CD4-positive, alpha-beta T cell treated with Interleukin-10 for 1 hour (primary cell): Measurements from ENCODE around the gene GSTO2.

ENCODE experiments used
- DNase-seq: peaks from one replicate; pipeline ENCODE4 v3.0.0-alpha.2; 2020

Gene GSTO2

GRCh38 chr10:104254493-104255310, 14.3 kb upstream of the GSTO2 start, which contains the start of gene GSTO1:
Gene GSTO1, plus strand, starts transcription at chr10:104254892. Its CDS starts 37 bp downstream, at chr10:104254929.
- peak; percentile 52 for DNase-seq

GRCh38 chr10:104255311-104255981, 13.5 kb upstream of the GSTO2 start:
- peak; percentile 30 for DNase-seq

- DNase-seq = peak; percentile 47
These were observed 12.5 kb upstream of the GSTO2 start for GRCh38 chr10:104256335-104256961.

- DNase-seq = no peak
These were observed 11.7 kb upstream of the GSTO2 start for GRCh38 chr10:104257235-104257634.

GRCh38 chr10:104258209-104258608, 10.8 kb upstream of the GSTO2 start:
- DNase-seq = no peak

- no peak for DNase-seq
These were observed 9.5 kb upstream of the GSTO2 start for GRCh38 chr10:104259456-104259855.

- no peak for DNase-seq
These were observed 8.8 kb upstream of the GSTO2 start for GRCh38 chr10:104259999-104260774.

- DNase-seq = no peak
These were observed 8.2 kb upstream of the GSTO2 start for GRCh38 chr10:104260775-104261115.

GRCh38 chr10:104262055-104262454, 6.9 kb upstream of the GSTO2 start:
- no peak for DNase-seq

- DNase-seq = no peak
These were observed 4.2 kb upstream of the GSTO2 start for GRCh38 chr10:104264783-104265182.

- no peak for DNase-seq
These were observed 1.1 kb upstream of the GSTO2 start for GRCh38 chr10:104267721-104268404.

- DNase-seq = no peak
These were observed 625 bp upstream of the GSTO2 start for GRCh38 chr10:104268405-104268712.

- DNase-seq = no peak
These were observed 4.3 kb downstream of the GSTO2 start for GRCh38 chr10:104273286-104273685.

GRCh38 chr10:104273899-104274575, 5.1 kb downstream of the GSTO2 start:
- DNase-seq = no peak

- peak; percentile 48 for DNase-seq
These were observed 6.1 kb downstream of the GSTO2 start for GRCh38 chr10:104274762-104275721.

GRCh38 chr10:104276192-104276591, 7.2 kb downstream of the GSTO2 start:
- DNase-seq = no peak

- DNase-seq = no peak
These were observed 8.8 kb downstream of the GSTO2 start for GRCh38 chr10:104277785-104278184.

GRCh38 chr10:104279550-104280259, 10.7 kb downstream of the GSTO2 start:
- DNase-seq = no peak

- no peak for DNase-seq
These were observed 12.7 kb downstream of the GSTO2 start for GRCh38 chr10:104281694-104282093.

GRCh38 chr10:104284846-104285245, 15.9 kb downstream of the GSTO2 start:
- DNase-seq = no peak
